CD1c-positive myeloid dendritic cell (primary cell): ENCODE data around the gene COL8A1.

ENCODE experiments used
- DNase-seq: peaks from one replicate; pipeline ENCODE4 v3.0.0-alpha.2; 2016; ENCODE audit errors: extremely low spot score

The COL8A1 gene

DNA sequence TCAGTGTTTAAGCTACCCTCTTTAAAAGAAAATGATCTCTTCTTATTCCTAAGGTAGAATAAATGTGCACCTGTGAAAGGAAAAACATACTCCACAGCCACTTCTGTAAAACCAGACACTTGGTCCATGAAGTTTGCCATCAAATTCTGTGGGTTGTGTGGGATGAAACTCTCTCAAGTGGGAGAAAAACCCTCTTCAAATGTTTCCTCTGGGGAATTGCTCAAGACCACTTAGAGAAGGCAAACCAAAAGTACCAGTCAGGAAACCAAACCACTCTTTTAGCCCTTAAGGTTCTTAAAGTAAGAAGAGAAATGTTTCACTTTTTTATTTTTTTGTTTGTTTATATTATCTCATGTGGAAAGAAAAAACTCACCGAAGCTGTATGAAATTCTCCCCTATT, 1.2 kb downstream of the COL8A1 start:
- no peak for DNase-seq

DNA sequence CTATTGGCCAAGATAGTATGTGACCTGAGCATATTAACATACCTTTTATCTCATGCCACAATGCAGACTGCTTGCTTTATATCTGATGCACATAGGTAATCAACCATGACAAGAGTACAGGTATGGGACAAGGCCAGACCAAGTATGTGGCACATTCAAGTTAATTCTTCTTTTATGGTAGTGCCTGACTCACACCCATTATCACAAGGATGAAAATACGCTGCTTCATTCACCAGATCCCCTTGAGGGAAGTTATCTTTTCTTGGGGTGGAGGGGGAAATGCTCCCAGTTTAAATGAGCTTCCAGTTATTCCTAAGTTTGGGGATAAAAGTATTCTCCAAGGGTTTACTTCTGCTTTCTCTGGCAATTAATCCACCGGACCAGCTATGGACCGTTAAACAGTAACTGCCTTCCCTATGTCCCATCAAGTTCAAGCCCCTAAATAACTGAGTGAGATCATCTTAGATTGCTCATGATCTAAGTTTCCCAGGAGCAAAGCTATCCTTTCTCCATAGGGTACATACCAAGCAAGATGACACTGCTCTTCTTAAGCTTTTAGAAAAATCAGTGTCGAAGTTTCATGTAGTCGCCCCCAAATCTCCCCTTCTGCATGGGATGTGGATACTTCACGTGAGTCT, 1.9 kb downstream of the COL8A1 start:
- no peak for DNase-seq

DNA sequence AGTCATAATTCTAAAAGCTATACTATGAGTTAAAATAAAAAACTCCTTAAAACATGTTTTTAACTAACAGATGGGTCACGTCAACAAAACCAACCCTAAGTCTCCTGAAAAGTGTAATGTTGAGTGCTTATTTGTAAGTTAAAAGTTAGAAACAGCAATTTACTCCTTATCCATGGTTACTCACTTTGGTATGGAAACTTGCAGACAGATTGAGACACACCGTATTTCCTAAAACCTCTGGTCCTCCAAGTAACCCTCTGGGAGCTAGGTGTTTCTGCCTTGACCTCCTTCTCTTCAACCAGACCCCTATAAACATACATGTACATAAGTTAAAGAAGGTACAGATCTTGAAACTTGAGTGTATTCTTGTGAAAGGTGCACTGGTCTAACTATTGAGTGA, 3.1 kb downstream of the COL8A1 start:
- DNase-seq, result no peak

DNA sequence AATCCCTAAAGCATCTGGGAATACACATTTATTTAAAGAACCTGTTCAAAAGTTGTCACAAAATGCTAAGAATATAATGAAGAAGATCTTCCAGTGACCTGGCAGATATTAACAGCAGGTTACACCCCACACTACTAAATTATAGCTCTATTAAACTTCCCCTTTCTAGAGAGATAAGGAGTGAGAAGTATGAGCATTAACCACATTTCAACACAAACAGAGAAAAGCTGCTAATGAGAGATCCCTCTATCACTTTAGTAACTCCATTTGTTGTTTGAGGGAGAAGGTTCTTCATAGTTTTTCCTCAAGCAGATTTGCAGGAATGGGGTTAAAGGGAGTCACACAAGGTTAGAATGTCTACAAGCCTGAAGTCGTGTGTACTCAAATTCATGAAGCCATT, 3.6 kb downstream of the COL8A1 start:
- DNase-seq, result no peak

DNA sequence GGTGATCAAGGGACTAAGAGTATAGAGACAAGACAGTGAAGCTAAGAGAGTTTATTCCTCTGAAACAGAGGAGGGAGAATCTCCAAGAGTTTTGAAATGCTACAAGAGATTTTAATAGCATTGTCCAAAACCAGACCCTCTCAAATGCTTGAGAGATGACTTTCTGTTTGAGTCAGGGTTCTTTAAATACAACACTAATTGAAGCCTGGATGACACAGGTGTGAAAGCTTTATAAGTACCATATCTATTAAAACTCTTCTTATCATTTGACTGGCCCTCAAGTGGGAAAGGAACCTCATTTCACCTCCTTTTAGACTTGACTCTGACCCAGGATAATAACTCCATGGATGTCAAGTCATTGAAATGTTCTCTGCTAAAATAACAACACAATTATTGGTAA, 5.6 kb downstream of the COL8A1 start:
- no peak for DNase-seq

DNA sequence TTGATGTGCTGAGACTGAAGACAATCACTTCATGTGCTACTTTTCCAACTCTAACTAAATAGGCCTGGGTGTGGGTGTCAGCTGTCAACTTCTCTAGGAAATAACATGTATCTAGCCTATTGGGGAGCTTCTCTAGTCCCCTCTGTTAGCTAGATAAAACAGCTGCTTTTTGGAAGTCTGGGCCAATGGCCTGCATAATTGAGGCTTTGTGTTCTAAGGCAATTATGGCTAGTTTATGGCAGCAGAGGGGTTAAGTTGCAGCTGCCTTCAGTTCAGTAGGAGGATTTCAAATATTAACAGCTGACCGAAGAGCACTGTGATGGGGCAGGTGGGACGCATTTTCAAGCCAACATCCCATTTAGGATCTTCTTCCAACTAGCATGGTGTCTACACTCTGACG, 6.4 kb downstream of the COL8A1 start:
- no peak for DNase-seq

DNA sequence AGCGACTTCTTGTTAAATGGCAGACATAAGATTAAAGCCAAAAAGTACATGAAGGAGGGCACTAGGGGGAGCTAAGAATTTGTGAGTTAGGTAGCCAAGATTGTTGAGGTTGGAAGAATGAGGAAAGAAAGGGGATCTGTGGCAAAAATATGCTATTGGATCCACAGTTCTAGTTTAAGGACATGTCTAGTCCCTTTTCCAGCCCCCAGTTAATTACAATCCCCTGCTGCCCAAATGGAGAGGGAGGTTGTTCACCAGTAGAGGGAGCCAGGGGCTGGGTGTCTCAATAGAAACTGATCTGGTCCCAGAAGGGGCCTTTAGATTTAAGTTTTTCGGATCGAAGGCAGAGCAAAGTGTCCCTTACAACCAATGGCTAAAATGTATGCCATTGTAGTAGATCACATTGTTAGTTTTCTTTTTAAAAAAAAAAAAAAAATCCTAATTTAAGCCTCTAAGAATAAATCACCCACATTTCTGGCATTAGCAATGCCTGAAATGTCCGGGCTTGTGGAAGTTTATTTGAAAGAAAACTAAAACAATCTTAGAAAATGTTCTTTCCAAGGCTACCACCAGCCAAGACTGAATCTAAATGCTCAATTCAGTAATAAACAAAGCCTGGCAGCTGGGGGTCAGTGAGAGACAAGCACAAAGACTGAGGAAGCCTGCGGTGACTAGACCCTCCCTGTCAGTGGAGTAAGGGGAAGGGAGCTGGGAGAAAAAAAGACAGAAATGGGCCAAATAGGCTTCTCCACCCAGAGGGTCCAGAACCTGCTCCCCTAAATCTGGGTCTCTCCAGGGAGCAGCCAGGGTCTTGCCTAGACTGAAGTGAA, 7.1 kb downstream of the COL8A1 start:
- no peak for DNase-seq

DNA sequence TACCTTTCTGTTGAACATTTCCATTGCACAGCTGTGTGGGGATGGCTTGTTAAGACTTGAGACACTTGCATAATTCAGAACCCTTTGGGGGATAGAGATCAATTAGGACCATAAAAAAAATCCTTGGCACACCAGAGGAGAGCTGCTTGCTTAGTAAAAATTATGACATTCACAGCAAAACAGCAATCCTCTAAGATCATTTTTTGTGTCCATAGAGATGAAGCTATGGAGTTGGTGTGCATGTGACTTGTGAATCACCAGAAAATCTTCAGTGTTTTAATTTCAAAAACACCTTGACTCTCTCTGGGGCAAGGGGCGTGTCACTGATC, 7.7 kb downstream of the COL8A1 start:
- no peak for DNase-seq

DNA sequence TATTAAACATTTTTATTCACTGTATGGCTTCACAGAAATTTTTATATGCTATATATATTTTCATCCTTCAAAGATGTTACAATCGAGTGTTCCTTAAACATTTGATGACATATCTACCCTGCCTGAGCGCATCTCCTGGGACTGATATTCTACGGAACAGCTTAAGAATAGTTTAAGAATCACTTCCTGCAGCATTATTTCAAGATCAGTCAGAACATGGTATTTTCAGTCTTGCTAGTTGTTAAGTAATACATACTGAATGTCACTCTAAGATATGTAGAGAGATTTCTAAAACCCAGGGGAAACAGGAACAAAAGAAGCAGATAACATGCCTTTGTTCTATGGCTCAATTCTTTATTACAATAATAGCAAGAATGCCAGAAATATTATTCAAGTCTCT, 8.7 kb downstream of the COL8A1 start:
- DNase-seq, result no peak

DNA sequence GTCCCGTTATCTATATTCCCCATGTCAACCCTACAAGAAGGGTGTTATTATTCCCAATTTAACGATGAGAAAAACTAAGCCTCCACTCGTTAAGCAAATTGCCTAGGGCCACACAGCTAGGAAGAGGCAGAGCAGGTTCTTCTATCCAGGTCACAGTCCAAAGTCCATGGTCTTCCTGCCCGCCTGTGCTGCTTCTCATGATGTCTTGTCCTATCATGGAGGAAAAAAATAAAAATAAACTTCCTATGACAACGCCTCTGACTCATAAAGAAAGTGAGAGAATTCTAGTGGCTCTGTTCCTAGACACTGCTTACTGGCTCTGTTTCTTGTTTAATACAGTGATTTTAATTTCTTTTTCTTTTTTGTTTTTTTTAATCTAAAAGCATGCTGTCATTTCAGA, 9.7 kb downstream of the COL8A1 start:
- DNase-seq, result no peak

DNA sequence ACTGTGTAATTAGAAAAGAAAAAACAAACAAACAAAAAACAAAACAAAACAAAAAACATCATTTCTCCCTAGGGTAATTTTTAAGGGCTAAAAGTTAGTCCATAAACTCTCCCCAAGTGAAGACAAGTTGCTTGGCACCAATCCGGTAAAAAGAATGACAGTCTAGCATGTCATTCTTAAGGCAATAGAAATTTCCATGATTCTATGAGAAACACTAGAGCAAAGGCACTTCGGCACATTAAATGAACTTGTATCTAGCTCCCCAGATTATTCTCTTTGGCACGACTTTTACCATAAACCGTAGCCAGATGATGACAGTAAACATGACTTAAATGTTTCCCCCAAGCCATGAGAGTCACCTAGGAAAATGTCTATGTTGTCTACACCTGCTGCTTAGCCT, 10.1 kb downstream of the COL8A1 start:
- no peak for DNase-seq

DNA sequence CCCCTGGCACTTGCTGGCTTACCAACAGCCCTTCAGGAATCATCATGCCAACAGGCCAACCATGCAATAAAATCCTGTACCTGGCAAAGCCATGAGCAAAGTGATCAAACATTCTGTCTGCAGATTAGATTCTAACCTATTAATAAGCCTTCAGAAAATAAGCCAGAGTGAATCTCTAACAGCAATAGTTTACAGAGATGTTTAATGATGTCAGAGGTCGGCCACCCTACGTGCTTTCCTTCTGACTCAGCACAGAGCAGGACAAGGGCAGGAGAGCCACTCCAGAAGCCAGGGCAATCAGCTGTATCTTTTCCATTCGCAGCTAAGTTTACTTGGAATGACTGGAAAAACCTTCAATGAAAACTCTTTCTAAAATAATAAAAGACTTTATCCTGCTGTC, 13.1 kb downstream of the COL8A1 start:
- DNase-seq, result no peak

DNA sequence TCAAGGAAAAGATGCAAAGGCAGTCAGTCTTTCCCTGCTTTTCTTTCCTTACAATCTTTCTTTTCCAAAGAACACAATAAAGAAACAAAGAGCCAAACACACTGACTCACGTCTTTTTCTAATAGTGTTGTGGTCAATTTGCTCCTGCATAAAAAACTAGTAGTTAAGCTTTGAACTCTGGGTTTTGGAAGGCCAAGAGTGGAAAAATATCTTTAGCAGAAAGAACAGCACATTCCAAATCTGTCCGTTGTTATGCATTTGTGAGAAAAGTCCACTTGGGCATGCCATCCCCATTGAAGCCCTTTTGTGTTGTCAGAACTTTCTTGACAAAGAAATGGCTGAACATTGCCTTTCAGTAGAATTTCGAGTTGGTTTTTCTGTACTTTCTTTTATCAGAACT, 18.2 kb downstream of the COL8A1 start:
- DNase-seq, result no peak

DNA sequence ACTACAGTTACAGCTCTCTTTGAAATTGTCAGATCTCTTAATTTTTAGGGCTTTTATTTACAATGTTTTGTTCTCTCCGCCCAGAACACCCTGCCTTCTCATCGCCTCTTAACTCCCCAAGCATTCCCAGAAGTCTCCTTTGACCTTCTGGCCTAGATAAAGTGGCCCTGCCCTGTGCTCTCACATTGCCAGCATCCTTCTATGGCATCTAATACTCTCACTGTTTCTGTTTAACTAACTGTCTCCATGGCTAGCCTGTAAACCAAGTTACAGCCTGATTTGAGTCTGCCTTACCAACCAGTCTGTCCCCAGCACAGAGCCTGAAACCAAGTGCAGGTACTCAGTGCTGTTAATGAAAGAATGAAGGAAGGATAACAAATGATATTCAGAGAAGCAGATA, 19.9 kb downstream of the COL8A1 start:
- no peak for DNase-seq

DNA sequence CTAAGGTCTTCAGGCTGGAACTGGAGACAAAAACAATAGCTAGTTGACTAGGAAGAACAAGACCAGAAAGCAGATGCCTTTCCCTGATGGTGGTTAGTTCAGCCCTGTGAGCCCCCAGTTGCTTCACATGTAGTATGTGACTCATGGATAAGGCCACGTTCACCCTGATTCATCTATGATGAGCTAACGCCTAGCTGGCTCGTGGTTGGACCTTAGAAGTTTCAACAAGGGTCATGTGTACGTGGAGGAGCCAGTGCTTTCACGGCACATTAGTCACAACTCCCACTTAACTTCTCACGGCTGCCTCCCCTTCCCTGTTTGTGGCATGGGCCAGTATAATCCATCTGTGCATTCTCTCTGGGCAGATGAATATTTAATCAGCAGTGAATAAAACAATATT, 20.6 kb downstream of the COL8A1 start:
- DNase-seq, result no peak

DNA sequence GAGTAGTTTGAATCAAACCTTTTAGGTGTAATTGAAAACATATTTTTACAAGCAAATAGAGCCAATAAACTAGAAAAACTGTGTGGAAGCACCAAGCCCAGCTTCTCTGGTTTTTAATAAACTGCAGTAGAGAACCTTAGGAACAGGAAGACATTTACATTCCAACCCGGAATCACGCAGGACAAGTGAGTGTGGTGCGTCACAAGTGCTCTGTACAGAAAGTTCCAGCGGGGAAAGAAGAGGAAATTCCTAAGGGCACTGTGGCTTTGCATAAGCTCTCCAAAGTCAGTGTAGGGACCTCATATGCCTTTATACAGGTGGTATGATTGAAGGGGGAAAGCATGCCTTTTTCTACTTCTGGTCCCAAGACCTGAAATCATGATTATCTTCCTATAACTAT, 21.6 kb downstream of the COL8A1 start:
- DNase-seq, result no peak

DNA sequence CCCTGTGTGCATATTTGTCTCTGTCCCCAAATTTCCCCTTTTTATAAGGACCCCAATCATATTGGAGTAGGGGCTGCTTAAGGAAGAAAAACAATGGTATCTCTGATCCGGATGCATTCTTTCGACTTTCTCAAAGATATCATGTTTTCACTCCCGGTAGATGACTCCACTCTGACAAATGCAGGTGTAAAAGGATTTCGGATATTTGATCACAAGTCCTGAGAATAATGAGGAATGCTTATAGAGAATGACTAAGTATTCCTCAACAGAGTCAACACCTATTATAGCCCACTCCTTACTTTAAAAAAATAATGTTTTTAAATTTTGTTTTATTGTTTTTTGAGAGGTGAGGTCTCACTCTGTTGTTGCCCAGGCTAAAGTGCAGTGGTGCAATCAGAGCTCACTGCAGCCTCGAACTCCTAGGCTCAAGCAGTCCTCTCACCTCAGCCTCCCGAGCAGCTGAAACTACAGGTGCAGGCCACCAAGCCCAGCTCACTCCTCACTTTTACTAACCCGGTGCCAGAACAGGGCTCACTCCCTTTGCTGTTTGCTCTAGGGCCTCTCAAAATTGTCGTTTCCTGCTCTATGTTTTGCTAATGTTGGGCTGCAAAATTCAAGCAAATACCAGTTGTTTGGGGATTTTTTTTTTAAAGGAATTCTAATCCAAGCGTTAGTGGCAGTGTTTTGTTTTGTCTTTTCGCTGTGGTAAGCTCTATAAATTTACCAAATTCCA, 24.6 kb downstream of the COL8A1 start:
- DNase-seq, result no peak

DNA sequence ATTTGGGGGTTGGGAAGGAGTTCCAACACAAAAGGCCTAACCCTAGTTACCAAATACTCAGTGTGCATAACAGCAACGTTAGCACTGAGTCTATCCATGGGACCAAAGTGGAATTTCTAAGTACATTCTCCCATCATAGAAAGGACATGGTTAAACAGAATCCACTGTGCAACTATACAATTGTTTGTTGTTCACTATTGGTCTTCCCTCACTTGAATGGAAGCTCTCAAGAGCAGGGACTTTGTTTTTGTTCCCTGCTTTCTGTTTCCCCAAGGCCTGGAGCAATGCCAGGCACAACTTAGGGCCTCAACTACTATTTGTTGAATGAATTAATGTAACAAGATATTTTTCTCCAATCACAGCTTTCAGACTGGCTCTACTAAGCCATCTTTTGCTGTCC, 25.6 kb downstream of the COL8A1 start:
- no peak for DNase-seq

DNA sequence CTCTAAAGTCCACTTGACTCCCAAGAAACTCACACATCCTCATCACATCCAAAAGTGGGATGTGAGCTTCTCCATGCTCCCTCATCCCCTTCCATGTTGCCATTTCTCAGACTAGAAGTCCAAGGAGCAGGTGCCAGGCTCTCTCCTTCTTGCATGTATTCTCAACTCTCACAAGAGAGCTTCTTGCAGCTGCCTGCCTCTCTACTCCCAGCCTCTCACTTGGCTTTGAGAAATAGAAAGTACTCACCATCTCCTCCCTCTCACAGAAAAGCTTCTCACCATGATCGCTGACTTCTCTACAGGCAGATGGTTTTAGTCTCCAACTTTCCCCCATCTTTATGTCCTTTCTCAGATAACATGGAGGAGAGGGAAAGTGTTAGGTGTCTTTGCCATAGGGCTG, 26.6 kb downstream of the COL8A1 start:
- DNase-seq, result no peak

DNA sequence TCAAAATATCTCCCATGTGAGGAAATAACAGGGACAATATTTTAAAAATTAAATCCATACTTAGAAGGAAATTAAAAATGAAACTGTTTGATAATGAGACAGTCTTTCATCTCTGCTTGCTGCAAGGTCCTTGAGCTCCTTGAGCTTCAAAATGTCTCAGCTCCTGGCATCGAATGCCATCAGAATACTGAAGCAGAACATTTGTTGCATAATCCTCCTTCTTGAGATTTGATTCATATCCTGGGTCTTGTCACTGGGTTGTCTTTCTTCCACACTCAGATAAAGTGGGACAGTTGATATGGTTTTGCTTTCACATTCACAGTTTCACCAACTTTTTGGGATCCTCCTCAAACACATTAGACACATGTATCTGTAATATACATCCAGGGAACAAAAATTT, 27.8 kb downstream of the COL8A1 start:
- DNase-seq, result no peak

DNA sequence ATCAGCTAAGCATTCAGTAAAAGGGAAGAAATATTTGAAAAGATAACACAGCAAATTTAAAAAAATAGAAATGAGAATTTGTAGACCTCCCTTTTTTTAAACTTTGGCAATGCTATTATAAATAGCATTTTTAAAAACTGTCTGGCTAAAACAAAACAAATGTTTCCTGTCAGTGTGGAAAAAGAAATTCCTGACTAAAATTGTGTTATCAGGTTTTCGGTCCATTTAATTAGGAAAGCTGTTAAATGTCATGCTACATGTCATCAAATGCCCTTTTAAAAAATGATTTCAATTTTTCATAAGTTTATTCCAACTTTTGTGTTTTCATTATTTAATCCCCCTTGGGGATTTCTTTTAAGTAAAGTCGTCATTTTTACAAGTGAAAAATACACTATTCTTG, 29.6 kb downstream of the COL8A1 start:
- no peak for DNase-seq

DNA sequence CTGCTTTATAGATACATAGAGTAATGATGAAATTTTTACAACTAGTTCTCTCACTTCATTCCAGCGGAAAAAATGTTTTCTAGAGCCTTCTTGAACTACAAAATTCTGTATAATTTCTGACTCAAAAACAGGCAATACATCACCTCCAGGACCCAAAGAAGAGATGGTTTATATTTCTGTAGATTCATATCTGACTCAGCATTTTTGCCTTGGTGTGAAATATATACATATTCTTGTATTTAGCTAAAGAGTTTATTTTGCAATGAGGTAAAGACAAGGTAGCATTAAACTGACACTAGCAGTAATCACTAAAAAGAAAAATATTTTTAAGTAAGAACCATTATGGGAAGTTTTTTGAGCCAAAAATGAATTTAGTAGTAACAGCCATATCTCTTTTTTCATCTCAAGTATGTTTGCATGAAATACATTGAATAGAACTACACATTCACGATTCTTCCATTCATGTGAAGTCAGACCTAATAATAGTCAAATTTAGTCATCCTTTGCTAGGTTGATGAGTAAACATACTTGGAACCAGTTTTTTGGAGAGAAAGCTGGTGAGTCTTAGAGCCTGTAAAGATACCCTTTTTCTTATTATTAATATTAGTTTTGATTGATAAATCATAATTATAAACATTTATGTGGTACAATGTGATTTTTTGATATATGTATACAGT, 31.6 kb downstream of the COL8A1 start:
- no peak for DNase-seq

DNA sequence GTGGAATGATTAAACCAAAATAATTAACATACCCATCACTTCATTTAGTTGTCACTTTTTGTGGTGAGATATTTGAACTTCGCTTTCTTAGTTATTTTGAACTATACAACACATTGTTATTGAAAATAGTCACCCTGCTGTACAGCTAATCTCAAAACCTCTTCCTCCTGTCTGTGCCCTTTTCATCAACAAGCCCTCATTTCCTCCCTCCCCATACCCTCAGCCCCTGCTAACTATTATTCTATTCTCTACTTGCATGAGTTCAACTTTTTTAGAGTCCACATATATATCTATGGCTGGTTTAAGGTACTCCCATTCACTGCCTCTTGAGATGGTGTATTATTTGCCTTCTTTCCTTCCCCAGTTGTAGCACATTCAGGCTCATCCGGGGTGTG, 32.2 kb downstream of the COL8A1 start:
- no peak for DNase-seq
